Measurements from ENCODE around the gene NGEF. TPM values are rescaled to one million over a fixed set of nuclear protein-coding genes. Genes with fewer than 3 reads are reported as not detected.
A peak's percentile ranks its signal among the peaks of the same experiment; 100 is the strongest.
"Not testable (repeated sequence)": the region's sequence is repeated elsewhere in the genome, so short reads cannot be mapped to it uniquely, and the experiment has no call there.

The NGEF gene
- total RNA-seq, 1 experiment from 2014 or later: 2.7 TPM

DNA sequence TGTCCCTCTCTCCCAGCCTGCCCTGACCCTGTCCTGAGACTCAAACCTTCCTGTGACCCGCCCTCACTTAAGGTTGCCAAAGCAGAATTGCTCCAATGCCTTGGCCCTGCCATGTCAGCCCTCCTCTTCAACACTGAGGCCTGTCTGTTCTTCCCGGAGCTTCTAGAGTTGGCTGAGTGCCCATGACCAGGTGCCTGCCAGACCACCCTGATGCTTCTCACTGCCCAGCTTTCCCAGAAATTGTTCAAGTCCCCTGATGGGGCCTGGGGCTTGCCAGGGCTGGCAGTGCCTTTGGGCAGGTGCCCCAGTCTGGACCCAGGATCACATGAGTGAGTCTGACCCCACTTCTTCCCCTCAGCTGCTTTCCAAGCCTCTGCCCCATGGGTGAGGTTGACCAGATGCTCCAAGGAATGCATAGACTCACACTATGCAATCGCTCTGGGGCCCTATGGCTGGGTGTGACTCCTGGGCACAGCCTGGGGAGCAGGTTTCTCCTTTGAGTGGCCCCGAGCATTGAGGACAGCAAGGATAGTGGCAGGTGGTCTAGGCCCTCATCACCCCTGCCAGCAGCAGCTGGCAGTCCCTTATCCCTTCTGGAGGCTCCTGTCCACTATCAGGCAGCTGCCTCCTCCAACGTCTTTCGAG is 44.0 kb upstream of the NGEF start:
- no peak for DNase-seq (ENCODE audit: unreplicated experiment)
- no peak overlapping the region for H3K27ac Mint-ChIP-seq (ENCODE audit: low read depth, unreplicated experiment)
- ChIA-PET POLR2A (no interaction called here), CTCF (interaction anchor here (0.8 to 1.0 kb wide), 2 partner anchors 77 to 206 kb away, joined by 3 to 4 read pairs; no protein-coding TSS in a partner anchor)
- TF ChIP-seq, protein P1, sequence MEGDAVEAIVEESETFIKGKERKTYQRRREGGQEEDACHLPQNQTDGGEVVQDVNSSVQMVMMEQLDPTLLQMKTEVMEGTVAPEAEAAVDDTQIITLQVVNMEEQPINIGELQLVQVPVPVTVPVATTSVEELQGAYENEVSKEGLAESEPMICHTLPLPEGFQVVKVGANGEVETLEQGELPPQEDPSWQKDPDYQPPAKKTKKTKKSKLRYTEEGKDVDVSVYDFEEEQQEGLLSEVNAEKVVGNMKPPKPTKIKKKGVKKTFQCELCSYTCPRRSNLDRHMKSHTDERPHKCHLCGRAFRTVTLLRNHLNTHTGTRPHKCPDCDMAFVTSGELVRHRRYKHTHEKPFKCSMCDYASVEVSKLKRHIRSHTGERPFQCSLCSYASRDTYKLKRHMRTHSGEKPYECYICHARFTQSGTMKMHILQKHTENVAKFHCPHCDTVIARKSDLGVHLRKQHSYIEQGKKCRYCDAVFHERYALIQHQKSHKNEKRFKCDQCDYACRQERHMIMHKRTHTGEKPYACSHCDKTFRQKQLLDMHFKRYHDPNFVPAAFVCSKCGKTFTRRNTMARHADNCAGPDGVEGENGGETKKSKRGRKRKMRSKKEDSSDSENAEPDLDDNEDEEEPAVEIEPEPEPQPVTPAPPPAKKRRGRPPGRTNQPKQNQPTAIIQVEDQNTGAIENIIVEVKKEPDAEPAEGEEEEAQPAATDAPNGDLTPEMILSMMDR (IDR thresholded peaks at IDR 0.05; ENCODE audit: unreplicated experiment): no peak
- BruUV-seq (replicated peaks): no TSS peak
- no peaks in the 10 kb centered on the region for H3K27me3 Mint-ChIP-seq (ENCODE audit: insufficient read depth, unreplicated experiment)
- H3K4me1 Mint-ChIP-seq (ENCODE audit: insufficient read depth, unreplicated experiment): peaks cover 7% of the 10 kb centered on the region
- no peaks in the 10 kb centered on the region for H3K36me3 Mint-ChIP-seq (ENCODE audit: insufficient read depth, unreplicated experiment)
- intact Hi-C loops (cut with micrococcal nuclease): no loop called here
- no peaks in the 10 kb centered on the region for H3K9me3 Mint-ChIP-seq (ENCODE audit: unreplicated experiment)
- no peak overlapping the region for H3K4me3 Mint-ChIP-seq (ENCODE audit: unreplicated experiment)

DNA sequence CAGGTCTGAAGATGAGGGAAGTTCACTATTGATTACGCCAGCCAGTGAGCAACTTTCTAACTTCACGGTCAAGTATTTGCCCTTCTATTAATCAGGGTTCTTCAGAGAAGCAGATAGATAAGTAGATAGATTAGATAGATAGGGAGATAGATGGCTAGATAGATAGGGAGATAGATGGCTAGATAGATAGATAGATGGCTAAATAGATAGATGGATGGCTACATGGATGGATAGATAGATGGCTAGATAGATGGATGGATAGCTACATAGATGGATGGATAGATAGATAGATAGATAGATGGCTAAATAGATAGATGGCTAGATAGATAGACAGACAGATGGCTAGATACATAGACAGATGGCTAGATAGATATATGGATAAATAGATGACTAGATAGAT is 42.3 kb upstream of the NGEF start:
- no peak for DNase-seq (ENCODE audit: unreplicated experiment)
- TF ChIP-seq, protein P1 (IDR thresholded peaks at IDR 0.05; ENCODE audit: unreplicated experiment): no peak
- CTCF ChIA-PET: interaction anchor here (0.6 kb wide), 1 partner anchor 659 kb away, joined by 3 read pairs; no protein-coding TSS in a partner anchor
- Mint-ChIP-seq H3K9me3 (ENCODE audit: unreplicated experiment) (no peaks in the 10 kb centered on the region), H3K4me3 (ENCODE audit: unreplicated experiment) (no peak overlapping the region), H3K27ac (ENCODE audit: low read depth, unreplicated experiment) (no peak overlapping the region), H3K36me3 (ENCODE audit: insufficient read depth, unreplicated experiment) (no peaks in the 10 kb centered on the region), H3K4me1 (ENCODE audit: insufficient read depth, unreplicated experiment) (peaks cover 23% of the 10 kb centered on the region), H3K27me3 (ENCODE audit: insufficient read depth, unreplicated experiment) (no peaks in the 10 kb centered on the region)
- BruUV-seq (replicated peaks): no TSS peak
- intact Hi-C loops (cut with micrococcal nuclease): no loop called here
- POLR2A ChIA-PET: no interaction called here

DNA sequence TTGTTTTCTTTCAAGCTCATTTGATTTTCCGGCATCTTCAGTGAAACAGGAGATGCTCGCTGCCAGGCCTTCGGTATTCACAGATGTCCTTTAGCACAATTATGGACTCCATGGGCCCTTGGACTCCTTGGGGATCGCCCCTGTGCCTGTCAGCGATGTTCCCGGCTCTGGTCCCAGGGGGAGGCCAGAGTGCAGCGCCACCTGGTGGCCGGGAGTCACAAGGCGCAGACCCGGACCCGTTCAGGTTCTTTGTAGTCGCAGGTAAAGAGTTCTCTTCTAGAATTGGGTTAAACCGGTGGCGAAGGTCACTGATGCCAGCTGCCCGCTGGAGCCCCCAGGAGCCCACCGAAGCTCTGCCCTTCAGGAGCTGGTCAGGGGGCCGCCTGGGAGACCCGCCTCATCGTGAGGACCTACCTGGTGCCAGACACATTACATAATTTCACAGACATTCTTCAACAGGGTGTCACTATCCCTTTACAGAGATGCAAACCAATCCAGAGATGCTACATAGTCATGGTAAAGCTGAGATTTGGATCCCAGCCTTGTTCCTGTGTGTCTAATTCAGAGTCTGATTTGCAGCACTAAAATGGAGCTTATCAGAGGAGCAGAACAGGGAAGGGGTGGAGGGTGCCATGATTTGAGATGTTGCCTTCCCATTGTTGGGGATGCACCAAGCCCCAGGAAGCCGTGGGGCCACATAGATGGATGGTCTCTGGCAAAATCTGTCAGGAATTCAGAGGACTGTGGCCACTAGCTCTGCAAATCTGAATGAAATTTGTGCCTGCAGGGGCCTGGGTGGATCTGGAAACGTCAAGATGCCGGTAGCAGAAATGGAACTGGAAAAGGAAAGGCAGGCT is 41.1 kb upstream of the NGEF start:
- intact Hi-C loops (cut with micrococcal nuclease): loop anchor here (2.0 to 5.0 kb wide), 3 partner anchors 73 to 201 kb away; partner anchors contain the start of gene ATG16L1
- H3K27me3 Mint-ChIP-seq (ENCODE audit: insufficient read depth, unreplicated experiment): no peaks in the 10 kb centered on the region
- H3K4me1 Mint-ChIP-seq (ENCODE audit: insufficient read depth, unreplicated experiment): peaks cover 35% of the 10 kb centered on the region
- H3K4me3 Mint-ChIP-seq (ENCODE audit: unreplicated experiment): no peak overlapping the region
- peak; percentile 61 for DNase-seq (ENCODE audit: unreplicated experiment)
- POLR2A ChIA-PET: interaction anchor here (1.0 kb wide), 1 partner anchor 123 kb away, joined by 3 read pairs; no protein-coding TSS in a partner anchor
- H3K27ac Mint-ChIP-seq (ENCODE audit: low read depth, unreplicated experiment): no peak overlapping the region
- H3K36me3 Mint-ChIP-seq (ENCODE audit: insufficient read depth, unreplicated experiment): no peaks in the 10 kb centered on the region
- no TSS peak for BruUV-seq (replicated peaks)
- CTCF ChIA-PET: interaction anchor here (0.5 to 2.4 kb wide), 32 partner anchors 10 to 1976 kb away, joined by 3 to 22 read pairs (median 4); partner anchors contain the start of gene NEU2
- TF ChIP-seq, protein P1 (IDR thresholded peaks at IDR 0.05; ENCODE audit: unreplicated experiment): peak; percentile 88
- H3K9me3 Mint-ChIP-seq (ENCODE audit: unreplicated experiment): no peaks in the 10 kb centered on the region

DNA sequence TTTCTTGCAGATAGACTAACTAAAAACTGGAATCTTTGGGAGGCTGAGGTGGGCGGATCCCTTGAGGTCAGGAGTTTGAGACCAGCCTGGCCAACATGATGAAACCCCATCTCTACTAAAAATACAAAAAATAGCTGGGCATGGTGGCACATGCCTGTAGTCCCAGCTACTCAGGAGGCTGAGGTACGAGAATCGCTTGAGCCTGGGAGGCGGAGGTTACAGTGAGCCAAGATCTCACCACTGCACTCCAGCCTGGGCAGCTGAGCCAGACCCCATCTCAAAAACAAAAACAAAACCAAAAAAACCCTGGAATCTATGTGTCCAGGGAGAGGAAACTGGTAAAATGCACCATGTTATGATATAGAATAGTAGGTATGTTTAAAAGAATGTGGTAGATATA is 39.5 kb upstream of the NGEF start:
- H3K27me3 Mint-ChIP-seq (ENCODE audit: insufficient read depth, unreplicated experiment): not testable (repeated sequence)
- CTCF ChIA-PET: interaction anchor here (0.7 to 1.4 kb wide), 4 partner anchors 63 to 199 kb away, joined by 3 to 6 read pairs (median 5); partner anchors contain the start of gene ATG16L1

More for the DNA sequence above, 39.5 kb upstream of the NGEF start:
- peak overlapping the region; percentile 94 for H3K27ac Mint-ChIP-seq (ENCODE audit: low read depth, unreplicated experiment)
- H3K4me1 Mint-ChIP-seq (ENCODE audit: insufficient read depth, unreplicated experiment): peaks cover 48% of the 10 kb centered on the region
- not testable (repeated sequence) for H3K9me3 Mint-ChIP-seq (ENCODE audit: unreplicated experiment); H3K36me3 Mint-ChIP-seq (ENCODE audit: insufficient read depth, unreplicated experiment); DNase-seq (ENCODE audit: unreplicated experiment); H3K4me3 Mint-ChIP-seq (ENCODE audit: unreplicated experiment); BruUV-seq (replicated peaks)
- POLR2A ChIA-PET: interaction anchor here (0.9 to 1.5 kb wide), 3 partner anchors 14 to 65 kb away, joined by 3 to 4 read pairs (median 4); no protein-coding TSS in a partner anchor
- intact Hi-C loops (cut with micrococcal nuclease): loop anchor here (2.0 to 5.0 kb wide), 3 partner anchors 72 to 200 kb away; partner anchors contain the start of gene ATG16L1

All from MCF 10A (cell line).